SK-N-SH (cell line): ENCODE data around the gene PWWP2B. TPM values are rescaled to one million over a fixed set of nuclear protein-coding genes. Genes with fewer than 3 reads are reported as not detected.
A peak's percentile ranks its signal among the peaks of the same experiment; 100 is the strongest.

ENCODE experiments used
- CTCF ChIA-PET: fragments of 300-600, 350-600 bp; formaldehyde crosslinking; extraction: SDS; loops from one replicate; lab custom pipeline; 2021; lab: Yijun Ruan, JAX
- POLR2A ChIA-PET: fragments of 350-600 bp; sonication (Branson Sonifier 250); formaldehyde crosslinking; extraction: SDS; loops from one replicate; lab custom pipeline; 2020; ENCODE audit warnings: antibody characterized with exemption, inconsistent platforms; lab: Yijun Ruan, JAX
- DNase-seq: peaks from one replicate; pipeline ENCODE4 v3.0.0; 2012
- H2AFZ ChIP-seq: fragments of 200-600 bp; sonication (generic); 2 replicates; pipeline ENCODE4 v1.8.1; 2016; ENCODE audit warnings: antibody characterized with exemption, mild to moderate bottlenecking, low read depth
- H3F3A ChIP-seq: fragments of 200-600 bp; sonication (generic); replicated peaks from 2 replicates; pipeline ENCODE3; 2016; ENCODE audit warnings: antibody characterized with exemption, mild to moderate bottlenecking; ENCODE audit not compliant: insufficient read depth
- H3K27ac ChIP-seq, 2 experiments: fragments of 200-500 bp in 1 of 2; fragments of 200-600 bp in 1 of 2; sonication (Bioruptor generic) in 1 of 2; sonication (generic), shearing (Covaris generic) in 1 of 2; 2 replicates each; pipeline versions ENCODE4 v1.5.1 to v1.6.1; 2014 to 2016; ENCODE audit warnings: low read depth in 2 of 2, inconsistent platforms in 1 of 2, low read length in 1 of 2, mild to moderate bottlenecking in 1 of 2, mixed read lengths in 1 of 2
- H3K27me3 ChIP-seq: fragments of 200-600 bp; sonication (generic), shearing (Covaris generic); 2 replicates; pipeline ENCODE4 v1.6.1; 2016; ENCODE audit warnings: mixed run types; ENCODE audit not compliant: insufficient read depth
- H3K36me3 ChIP-seq, 2 experiments: fragments of 200-500 bp in 1 of 2; fragments of 200-600 bp in 1 of 2; sonication (Bioruptor generic) in 1 of 2; sonication (generic) in 1 of 2; replicated peaks in 1 of 2; 2 replicates each; pipeline versions ENCODE3 to v1.5.1; 2014 to 2016; ENCODE audit warnings: low read length in 1 of 2, mild to moderate bottlenecking in 1 of 2; ENCODE audit not compliant: insufficient read depth in 2 of 2, control insufficient read depth in 1 of 2
- H3K4me1 ChIP-seq, 2 experiments: fragments of 200-500 bp in 1 of 2; fragments of 200-600 bp in 1 of 2; sonication (Bioruptor generic) in 1 of 2; sonication (generic), shearing (Covaris generic) in 1 of 2; 2 replicates each; pipeline versions ENCODE4 v1.5.1 to v1.6.1; 2014 to 2016; ENCODE audit warnings: low read depth in 1 of 2, low read length in 1 of 2, mixed run types in 1 of 2; ENCODE audit not compliant: insufficient read depth in 2 of 2, control insufficient read depth in 1 of 2
- H3K4me2 ChIP-seq: fragments of 200-600 bp; sonication (generic), shearing (Covaris generic); 2 replicates; pipeline ENCODE4 v1.6.1; 2017; ENCODE audit warnings: mixed run types
- H3K4me3 ChIP-seq, 2 experiments: fragments of 200-500 bp in 1 of 2; fragments of 200-600 bp in 1 of 2; sonication (Bioruptor generic) in 1 of 2; sonication (generic), shearing (Covaris generic) in 1 of 2; 2 replicates each; pipeline versions ENCODE4 v1.5.1 to v1.8.1; 2014 to 2016; ENCODE audit warnings: low read depth in 2 of 2, inconsistent platforms in 1 of 2, low read length in 1 of 2, mild to moderate bottlenecking in 1 of 2, mixed read lengths in 1 of 2, moderate library complexity in 1 of 2
- H3K79me2 ChIP-seq: fragments of 200-600 bp; sonication (generic); 2 replicates; pipeline ENCODE4 v1.8.1; 2017; ENCODE audit warnings: mild to moderate bottlenecking; ENCODE audit not compliant: insufficient read depth
- H3K9ac ChIP-seq: fragments of 200-600 bp; sonication (generic); 2 replicates; pipeline ENCODE4 v1.6.1; 2017; ENCODE audit warnings: mixed run types
- H3K9me2 ChIP-seq: fragments of 200-600 bp; sonication (generic); 2 replicates; pipeline ENCODE4 v1.6.1; 2017; ENCODE audit warnings: mixed run types
- H3K9me3 ChIP-seq: fragments of 200-600 bp; sonication (generic); 2 replicates; pipeline ENCODE4 v1.6.1; 2017; ENCODE audit warnings: mixed run types, mild to moderate bottlenecking, moderate library complexity
- H4K20me1 ChIP-seq: fragments of 200-600 bp; sonication (generic); 2 replicates; pipeline ENCODE4 v1.6.1; 2017; ENCODE audit warnings: mild to moderate bottlenecking, mixed run types; ENCODE audit not compliant: insufficient read depth
- FOSL2 ChIP-seq: IDR thresholded peaks from 2 replicates; pipeline ENCODE4 v1.4.0; 2012; ENCODE audit warnings: low read depth, mild to moderate bottlenecking, moderate library complexity, borderline replicate concordance
- FOXJ3 ChIP-seq: sonication (generic); formaldehyde crosslinking; IDR thresholded peaks from 2 replicates; pipeline ENCODE4 v1.5.1; 2020; ENCODE audit warnings: mild to moderate bottlenecking, missing genetic modification reagents
- GATA2 ChIP-seq: sonication (generic); formaldehyde crosslinking; IDR thresholded peaks from 2 replicates; pipeline ENCODE4 v1.5.0; 2020; ENCODE audit warnings: mild to moderate bottlenecking, missing genetic modification reagents
- NRF1 ChIP-seq: IDR thresholded peaks from 2 replicates; pipeline ENCODE4 v1.6.1; 2012; ENCODE audit warnings: low read depth, mild to moderate bottlenecking, low read length
- RAD21 ChIP-seq: IDR thresholded peaks from 2 replicates; pipeline ENCODE4 v1.6.1; 2012; ENCODE audit warnings: mild to moderate bottlenecking, low read length
- RCOR1 ChIP-seq: fragments of 150-350 bp; IDR thresholded peaks from 2 replicates; pipeline ENCODE4 v1.6.1; 2017; ENCODE audit warnings: antibody characterized with exemption, low read length
- RXRA ChIP-seq: IDR thresholded peaks from 2 replicates; pipeline ENCODE4 v1.4.0; 2012; ENCODE audit warnings: low read depth, mild to moderate bottlenecking, borderline replicate concordance
- TAF1 ChIP-seq: IDR thresholded peaks from 2 replicates; pipeline ENCODE4 v1.6.1; 2012; ENCODE audit warnings: low read depth, mild to moderate bottlenecking, low read length, moderate library complexity, borderline replicate concordance
- TCF12 ChIP-seq: IDR thresholded peaks from 2 replicates; pipeline ENCODE4 v1.4.0; 2012
- TEAD4 ChIP-seq: IDR thresholded peaks from 2 replicates; pipeline ENCODE4 v1.4.0; 2012; ENCODE audit warnings: mild to moderate bottlenecking, borderline replicate concordance; ENCODE audit not compliant: insufficient read depth
- YY1 ChIP-seq: IDR thresholded peaks from 2 replicates; pipeline ENCODE4 v1.4.0; 2012; ENCODE audit warnings: low read depth, mild to moderate bottlenecking
- ZBTB33 ChIP-seq: IDR thresholded peaks from 2 replicates; pipeline ENCODE4 v1.4.0; 2012; ENCODE audit warnings: low read depth, borderline replicate concordance
- WGBS: methylation state at CpG from one replicate; pipeline ENCODE4 v1.1.6; 2017; ENCODE audit warnings: low lambda C conversion rate; 5-methylcytosine and 5-hydroxymethylcytosine counted together
- polyA plus RNA-seq, 3 experiments: library from polyadenylated mRNA; depleted of rRNA; stranded (reverse); fragments of >200 nt; gene quantifications; 2 replicates each; pipeline ENCODE4 v1.2.3, GENCODE V29; 2012
- TF ChIP-seq, protein P1 (sequence below): fragments of 150-350 bp; IDR thresholded peaks from 2 replicates; pipeline ENCODE4 v1.6.1; 2017; ENCODE audit warnings: antibody characterized with exemption, low read length, low read depth, borderline replicate concordance
- TF ChIP-seq, protein P2 (sequence below): fragments of 200-600 bp; sonication (generic); IDR thresholded peaks from 2 replicates; pipeline ENCODE4 v1.6.1; 2017; ENCODE audit warnings: antibody characterized with exemption, mild to moderate bottlenecking, moderate library complexity

The PWWP2B gene
- polyA plus RNA-seq, 1 of the 3 experiments (the other 2 are of a cell fraction): 2.4 TPM

- Histone ChIP-seq H3K4me3 (no peak overlapping the region), H3K27ac (no peak overlapping the region), H3K4me2 (no peak overlapping the region), H3K79me2 (no peaks in the 10 kb centered on the region), H3K9ac (no peak overlapping the region), H3K9me3 (no peaks in the 10 kb centered on the region), H3K4me1 (peaks cover 13 to 21% of the 10 kb centered on the region in 2 experiments; a peak in 2 of 4 replicates), H4K20me1 (no peaks in the 10 kb centered on the region), H3K27me3 (no peaks in the 10 kb centered on the region), H3K36me3 (no peaks in the 10 kb centered on the region), H2AFZ (no peak overlapping the region), H3F3A (peaks cover 2% of the 10 kb centered on the region), H3K9me2 (no peaks in the 10 kb centered on the region)
- ChIA-PET POLR2A (no interaction called here), CTCF (no interaction called here)
- TF ChIP-seq FOXJ3 (CRISPR knock-in tag) (no peak), RAD21 (no peak), TEAD4 (no peak), YY1 (no peak), GATA2 (CRISPR knock-in tag) (no peak), ZBTB33 (no peak), NRF1 (no peak), FOSL2 (no peak), RXRA (no peak), RCOR1 (no peak), TCF12 (no peak)
- TF ChIP-seq, protein P1, sequence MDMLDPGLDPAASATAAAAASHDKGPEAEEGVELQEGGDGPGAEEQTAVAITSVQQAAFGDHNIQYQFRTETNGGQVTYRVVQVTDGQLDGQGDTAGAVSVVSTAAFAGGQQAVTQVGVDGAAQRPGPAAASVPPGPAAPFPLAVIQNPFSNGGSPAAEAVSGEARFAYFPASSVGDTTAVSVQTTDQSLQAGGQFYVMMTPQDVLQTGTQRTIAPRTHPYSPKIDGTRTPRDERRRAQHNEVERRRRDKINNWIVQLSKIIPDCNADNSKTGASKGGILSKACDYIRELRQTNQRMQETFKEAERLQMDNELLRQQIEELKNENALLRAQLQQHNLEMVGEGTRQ: no peak
- TF ChIP-seq, protein P2, sequence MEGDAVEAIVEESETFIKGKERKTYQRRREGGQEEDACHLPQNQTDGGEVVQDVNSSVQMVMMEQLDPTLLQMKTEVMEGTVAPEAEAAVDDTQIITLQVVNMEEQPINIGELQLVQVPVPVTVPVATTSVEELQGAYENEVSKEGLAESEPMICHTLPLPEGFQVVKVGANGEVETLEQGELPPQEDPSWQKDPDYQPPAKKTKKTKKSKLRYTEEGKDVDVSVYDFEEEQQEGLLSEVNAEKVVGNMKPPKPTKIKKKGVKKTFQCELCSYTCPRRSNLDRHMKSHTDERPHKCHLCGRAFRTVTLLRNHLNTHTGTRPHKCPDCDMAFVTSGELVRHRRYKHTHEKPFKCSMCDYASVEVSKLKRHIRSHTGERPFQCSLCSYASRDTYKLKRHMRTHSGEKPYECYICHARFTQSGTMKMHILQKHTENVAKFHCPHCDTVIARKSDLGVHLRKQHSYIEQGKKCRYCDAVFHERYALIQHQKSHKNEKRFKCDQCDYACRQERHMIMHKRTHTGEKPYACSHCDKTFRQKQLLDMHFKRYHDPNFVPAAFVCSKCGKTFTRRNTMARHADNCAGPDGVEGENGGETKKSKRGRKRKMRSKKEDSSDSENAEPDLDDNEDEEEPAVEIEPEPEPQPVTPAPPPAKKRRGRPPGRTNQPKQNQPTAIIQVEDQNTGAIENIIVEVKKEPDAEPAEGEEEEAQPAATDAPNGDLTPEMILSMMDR: no peak
- no peak for DNase-seq
- 96% methylated on average over 8 of the region's 10 CpGs for WGBS
Measured at GRCh38 chr10:132442636-132443035, 45.6 kb downstream of the PWWP2B start.

DNA sequence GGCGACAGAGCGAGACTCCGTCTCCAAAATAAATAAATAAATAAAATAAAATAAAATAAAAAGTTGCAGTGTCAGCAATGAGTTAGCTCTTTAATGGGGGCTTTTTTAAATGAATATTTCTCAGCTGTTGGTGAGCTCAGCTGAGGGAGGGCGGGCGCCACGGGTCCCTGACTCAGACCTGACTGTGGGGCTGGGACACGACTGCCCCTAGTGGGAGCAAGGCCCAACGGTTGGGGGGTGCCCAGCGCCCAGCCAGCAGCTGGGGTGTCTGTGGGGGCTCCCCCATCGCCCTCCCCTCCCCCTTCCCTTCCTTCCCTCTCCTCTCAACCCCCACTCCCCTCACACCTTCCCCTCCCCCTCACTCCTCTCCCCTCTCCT is 46.6 kb downstream of the PWWP2B start:
- H3K4me2 ChIP-seq: no peak overlapping the region
- TF ChIP-seq RAD21 (peak; percentile 37), TAF1 (no peak)
- TF ChIP-seq, protein P2: peak; percentile 61
- no peaks in the 10 kb centered on the region for H3K79me2 ChIP-seq
- H3K27ac ChIP-seq: no peak overlapping the region
- H3K36me3 ChIP-seq: no peaks in the 10 kb centered on the region
- H3K4me3 ChIP-seq: no peak overlapping the region
- POLR2A ChIA-PET: no interaction called here
- no peaks in the 10 kb centered on the region for H4K20me1 ChIP-seq
- DNase-seq: peak; percentile 77
- no peaks in the 10 kb centered on the region for H3K27me3 ChIP-seq
- H3K9ac ChIP-seq: no peak overlapping the region
- peaks cover 19 to 25% of the 10 kb centered on the region in 2 experiments; a peak in 2 of 4 replicates for H3K4me1 ChIP-seq
- WGBS: 43% methylated on average over 10 of the region's 10 CpGs
- no peak overlapping the region for H2AFZ ChIP-seq
- H3F3A ChIP-seq: peaks cover 8% of the 10 kb centered on the region
- CTCF ChIA-PET: interaction anchor here (1.1 to 1.2 kb wide), 4 partner anchors 16 to 46 kb away, joined by 3 to 6 read pairs (median 4); no protein-coding TSS in a partner anchor
- no peaks in the 10 kb centered on the region for H3K9me3 ChIP-seq
- H3K9me2 ChIP-seq: no peaks in the 10 kb centered on the region
